Stimulated activated CD4-positive, alpha-beta T cell treated with anti-CD3 and anti-CD28 coated beads, Interleukin-4, amount 100 ng/mL, for 1 hour (primary cell): ENCODE results near the gene FOS.
A peak's percentile ranks its signal among the peaks of the same experiment; 100 is the strongest.
"Not testable (repeated sequence)": the region's sequence is repeated elsewhere in the genome, so short reads cannot be mapped to it uniquely, and the experiment has no call there.

Experiments
- DNase-seq: peaks from one replicate; pipeline ENCODE4 v3.0.0-alpha.2; 2020

Gene FOS

DNA sequence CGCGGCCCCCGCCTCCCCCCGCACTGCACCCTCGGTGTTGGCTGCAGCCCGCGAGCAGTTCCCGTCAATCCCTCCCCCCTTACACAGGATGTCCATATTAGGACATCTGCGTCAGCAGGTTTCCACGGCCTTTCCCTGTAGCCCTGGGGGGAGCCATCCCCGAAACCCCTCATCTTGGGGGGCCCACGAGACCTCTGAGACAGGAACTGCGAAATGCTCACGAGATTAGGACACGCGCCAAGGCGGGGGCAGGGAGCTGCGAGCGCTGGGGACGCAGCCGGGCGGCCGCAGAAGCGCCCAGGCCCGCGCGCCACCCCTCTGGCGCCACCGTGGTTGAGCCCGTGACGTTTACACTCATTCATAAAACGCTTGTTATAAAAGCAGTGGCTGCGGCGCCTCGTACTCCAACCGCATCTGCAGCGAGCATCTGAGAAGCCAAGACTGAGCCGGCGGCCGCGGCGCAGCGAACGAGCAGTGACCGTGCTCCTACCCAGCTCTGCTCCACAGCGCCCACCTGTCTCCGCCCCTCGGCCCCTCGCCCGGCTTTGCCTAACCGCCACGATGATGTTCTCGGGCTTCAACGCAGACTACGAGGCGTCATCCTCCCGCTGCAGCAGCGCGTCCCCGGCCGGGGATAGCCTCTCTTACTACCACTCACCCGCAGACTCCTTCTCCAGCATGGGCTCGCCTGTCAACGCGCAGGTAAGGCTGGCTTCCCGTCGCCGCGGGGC lies at the start of gene FOS:
FOS (plus strand) TSS at position 407 of the 731 bp plus-strand sequence; CDS start at position 562, 155 bp downstream.
- DNase-seq = peak; percentile 80

DNA sequence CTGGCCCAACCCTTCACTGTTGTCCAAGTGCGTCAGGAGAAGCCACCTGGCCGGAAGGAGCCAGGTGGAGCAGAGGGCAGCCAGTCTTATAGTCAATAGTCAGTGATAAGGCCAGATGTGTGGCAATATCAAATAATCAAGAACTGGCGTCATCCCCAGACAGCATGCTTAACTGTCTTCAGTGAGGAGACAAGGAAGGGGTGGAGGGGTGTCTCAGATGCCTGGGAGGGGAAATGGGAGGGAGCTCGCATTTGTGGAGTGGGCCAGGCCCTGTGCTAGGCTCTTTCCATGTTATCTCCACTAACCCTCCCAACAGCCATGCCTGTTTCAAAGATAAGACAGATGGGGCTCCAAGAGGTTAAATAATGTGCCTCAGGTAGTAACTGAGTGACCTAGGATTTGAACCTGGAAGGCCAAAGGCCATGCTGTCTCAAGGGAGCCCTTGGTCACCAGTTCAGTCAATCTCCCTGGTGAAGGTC lies 48.9 kb upstream of the FOS start:
- no peak for DNase-seq

DNA sequence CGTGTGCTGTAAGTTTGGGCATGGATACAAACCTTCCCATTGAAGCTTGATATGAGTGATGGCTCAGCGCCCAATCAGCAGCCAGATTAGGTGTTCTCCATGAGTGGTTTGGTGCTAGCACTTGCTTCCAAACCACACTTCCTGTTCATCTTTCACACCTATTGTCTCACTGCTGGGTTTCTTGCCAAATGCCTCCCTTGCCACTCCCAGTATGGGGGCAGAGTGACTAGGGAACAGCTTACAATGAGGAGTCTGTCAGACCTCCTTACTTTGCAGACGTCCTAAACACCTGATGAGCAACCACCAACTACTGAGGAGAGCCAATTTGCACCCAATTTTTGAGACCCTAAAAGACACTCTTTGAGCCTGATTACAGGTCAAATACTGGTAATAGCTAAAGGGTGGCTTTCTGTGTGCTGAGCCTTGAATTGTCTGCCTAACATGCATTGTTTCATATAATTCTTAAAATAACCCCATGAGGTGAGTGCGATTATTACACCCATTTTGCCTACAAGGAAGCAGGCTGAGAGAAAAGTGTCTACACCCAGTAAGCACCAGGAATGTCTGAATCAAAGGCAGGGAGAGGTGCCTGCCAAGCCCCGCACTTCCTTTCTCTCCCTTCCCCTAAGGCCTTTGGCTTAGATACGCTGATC lies 48.4 kb upstream of the FOS start:
- peak; percentile 13 for DNase-seq

DNA sequence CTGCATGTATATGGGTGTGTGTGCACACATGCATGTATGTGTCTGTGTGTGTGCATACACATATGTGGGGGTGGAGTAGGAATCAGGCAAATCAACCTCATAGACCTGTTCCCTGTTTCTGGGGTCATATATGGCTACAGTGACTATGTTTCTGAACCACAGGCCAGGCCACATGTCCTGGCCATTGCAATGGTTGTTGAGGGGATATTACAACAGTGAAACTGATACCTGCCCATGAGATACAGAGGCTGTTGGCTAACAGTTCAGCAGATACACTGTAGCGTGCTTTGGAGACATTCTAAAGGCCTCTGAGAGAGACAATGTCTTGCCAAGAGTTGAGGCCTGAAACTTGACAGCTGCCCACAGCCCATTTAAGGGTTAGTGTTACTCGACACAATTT lies 47.3 kb upstream of the FOS start:
- DNase-seq = no peak

DNA sequence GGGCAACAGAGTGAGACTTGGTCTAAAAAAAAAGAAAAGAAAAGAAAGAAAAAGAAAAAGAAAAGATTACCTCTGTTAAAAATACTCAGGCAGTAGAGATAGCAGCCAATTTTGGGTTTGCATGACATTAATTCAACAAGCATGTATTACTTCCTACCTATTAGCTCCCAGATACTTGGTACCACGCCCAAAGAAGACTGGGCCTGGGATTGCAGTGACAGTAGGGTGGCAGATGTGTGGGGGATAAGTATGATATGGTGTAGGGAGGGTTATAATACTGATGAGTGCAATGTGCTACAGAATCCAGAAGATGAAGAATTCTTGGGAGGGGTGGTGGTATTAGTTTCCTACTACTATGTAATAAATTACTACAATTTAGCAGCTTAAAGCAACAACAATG lies 46.4 kb upstream of the FOS start:
- DNase-seq = no peak

DNA sequence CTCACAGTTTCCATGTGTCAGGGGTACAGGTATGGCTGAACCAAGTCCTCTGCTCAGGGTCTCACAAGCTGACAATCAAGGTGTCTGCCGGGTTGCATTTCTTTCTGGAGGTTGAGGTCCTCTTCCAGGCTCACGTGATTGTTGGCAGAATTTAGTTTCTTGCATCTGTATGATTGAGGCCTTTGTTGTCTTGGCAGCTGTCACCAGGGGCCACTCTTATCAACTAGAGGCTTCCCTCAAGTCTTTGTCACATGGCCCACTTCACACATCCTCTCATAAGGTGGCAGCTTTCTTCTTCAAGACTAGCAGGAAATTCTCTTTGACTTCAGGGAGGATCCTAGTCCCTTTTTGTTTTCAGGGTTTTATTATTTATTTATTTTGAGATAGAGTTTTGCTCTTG lies 46.0 kb upstream of the FOS start:
- no peak for DNase-seq

DNA sequence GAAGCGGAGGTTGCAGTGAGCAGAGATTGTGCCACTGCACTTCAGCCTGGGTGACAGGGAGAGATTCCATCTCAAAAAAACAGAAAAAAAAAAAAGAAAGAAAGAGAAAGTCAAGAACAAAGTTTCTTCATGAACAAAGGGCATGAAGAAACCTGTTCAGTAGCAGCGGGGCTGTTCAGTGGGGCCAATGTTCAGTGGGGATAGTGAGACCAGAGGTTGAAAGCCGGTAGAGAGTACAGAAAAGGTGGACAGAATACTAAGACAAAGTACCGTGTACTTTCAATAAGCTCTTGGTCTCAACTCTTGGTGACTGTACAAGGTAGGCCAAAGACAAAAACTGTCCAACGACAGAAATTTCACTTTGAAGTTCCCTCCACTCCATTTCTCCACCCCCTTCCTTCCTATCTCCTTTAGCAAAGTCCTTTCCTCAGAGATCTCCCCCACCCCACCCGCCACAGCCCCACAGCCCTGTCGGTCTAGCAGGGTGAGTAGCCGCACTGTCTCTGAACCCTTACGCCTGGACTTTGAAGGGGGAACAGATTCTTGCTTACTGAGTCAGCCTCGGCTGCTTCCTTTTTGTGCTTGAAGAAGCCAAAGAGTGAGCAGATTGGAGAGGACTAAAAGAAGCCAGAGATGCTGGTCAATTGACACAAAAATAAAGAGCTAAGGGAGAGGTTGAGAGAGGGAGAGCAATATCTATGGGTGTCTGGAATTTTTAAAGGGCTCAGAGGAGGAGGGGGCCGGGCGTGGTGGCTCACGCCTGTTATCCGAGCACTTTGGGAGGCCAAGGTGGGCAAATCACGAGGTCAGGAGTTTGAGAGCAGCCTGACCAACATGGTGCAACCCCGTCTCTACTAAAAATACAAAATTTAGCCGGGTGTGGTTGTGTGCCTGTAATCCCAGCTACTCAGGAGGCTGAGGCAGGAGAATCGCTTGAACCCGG lies 44.2 kb upstream of the FOS start:
- no peak for DNase-seq

DNA sequence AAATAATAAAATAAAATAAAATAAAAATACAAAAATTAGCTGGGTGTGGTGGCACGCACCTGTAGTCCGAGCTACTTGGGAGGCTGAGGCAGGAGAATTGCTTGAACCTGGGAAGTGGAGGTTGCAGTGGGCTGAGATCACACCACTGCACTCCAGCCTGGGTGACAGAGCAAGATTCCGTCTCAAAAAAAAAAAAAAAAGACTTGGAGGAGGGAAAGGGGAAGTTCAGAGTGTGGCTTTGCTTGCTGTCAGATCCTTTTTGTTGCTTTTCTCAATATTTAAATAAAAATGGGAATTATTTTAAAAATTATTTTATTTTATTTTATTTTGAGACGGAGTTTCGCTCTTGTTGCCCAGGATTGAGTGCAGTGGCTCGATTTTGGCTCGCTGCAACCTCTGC lies 43.4 kb upstream of the FOS start:
- DNase-seq = not testable (repeated sequence)

DNA sequence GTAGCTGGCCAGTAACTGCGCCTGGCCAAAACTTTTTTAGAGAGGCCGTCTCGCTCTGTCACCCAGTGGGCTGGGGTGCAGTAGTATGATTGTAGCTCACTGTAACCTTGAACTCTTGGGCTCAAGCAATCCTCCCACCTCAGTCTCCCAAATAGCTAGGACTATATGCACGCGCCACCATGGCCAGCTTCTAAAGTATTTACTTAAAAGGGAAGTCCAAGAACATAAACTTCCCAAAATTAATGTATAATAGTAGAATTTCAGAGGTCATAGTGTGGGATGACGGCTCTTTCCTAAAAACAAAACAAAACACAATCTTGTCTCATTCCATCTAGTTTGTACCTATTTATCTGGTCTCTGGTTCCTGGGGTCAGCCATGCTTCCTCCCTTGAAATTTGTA lies 42.2 kb upstream of the FOS start:
- no peak for DNase-seq

DNA sequence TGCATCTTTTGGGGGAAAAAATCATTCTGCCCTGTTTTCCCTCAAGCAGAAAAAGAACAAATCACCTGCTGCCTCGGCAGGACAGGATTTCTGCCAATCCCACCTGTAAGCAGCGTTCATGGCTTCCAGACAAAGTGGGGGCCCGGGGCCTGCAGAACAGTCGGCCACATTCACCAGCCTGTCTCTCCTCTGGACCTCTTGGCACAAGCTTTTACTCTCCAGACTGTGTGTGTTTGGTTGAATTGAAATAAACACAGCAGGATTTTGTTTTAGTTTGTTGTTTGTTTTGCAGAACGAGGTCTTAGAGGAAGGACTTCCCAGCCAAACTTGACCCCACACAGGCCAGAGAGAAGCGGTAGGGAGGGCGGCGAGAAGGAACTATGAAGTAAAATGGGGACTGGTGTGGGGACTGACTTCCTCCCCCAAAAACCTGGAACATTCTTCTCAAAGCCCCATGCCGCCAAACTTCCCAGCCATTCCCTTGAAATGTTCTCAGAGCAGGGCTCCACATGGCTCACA lies 41.7 kb upstream of the FOS start:
- DNase-seq = no peak

DNA sequence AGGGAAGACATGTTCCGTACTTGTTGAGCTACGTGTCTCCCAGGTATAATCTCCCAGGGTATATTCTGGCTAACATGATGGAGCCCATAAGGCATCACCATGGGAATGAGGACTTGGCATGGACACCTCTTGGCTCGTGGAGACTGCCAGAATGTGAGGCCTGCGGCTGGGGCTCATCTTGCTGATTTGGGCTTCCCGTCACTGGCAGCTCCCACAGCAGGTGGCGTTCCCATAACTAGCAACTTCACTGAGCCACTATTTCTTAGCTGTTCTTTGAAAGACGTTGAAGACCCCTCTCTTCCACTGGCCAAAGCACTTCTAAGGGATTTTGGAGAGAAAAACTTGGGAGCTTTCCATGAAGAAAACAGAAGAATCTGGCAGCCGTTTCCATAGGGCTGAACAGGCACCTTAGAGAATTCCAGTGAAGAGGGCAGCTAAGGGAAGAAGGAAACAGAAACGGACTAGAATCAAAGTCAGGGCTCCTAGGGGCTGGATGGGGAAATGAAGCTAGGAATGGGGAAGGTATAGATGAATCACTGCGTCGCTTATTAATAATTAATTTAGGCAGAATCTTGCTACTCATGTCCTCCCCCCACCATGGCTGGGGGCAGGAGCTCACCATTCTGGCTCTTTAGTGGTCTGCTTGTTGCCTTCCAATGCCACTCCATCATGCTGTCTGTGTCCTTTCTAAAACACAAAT lies 39.7 kb upstream of the FOS start:
- DNase-seq = no peak

DNA sequence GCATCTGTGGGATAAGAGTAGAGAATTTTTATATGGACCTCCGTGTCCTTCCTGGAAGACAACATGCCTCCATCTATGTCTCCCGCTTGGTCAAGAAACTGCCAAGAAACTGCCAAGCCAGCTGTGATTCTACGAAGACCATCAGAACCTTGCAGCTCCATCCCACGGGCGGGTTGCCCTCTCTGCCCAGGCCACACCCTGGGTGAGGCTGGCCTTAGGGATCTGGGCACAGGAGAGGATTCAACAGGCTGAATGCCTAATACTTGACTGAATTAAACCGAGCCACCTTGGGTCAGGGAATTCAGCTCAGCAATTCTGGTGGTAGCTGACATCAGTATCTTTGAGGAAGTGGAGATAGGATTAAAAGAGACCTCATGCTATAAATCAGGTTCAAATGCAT lies 37.8 kb upstream of the FOS start:
- DNase-seq = no peak

DNA sequence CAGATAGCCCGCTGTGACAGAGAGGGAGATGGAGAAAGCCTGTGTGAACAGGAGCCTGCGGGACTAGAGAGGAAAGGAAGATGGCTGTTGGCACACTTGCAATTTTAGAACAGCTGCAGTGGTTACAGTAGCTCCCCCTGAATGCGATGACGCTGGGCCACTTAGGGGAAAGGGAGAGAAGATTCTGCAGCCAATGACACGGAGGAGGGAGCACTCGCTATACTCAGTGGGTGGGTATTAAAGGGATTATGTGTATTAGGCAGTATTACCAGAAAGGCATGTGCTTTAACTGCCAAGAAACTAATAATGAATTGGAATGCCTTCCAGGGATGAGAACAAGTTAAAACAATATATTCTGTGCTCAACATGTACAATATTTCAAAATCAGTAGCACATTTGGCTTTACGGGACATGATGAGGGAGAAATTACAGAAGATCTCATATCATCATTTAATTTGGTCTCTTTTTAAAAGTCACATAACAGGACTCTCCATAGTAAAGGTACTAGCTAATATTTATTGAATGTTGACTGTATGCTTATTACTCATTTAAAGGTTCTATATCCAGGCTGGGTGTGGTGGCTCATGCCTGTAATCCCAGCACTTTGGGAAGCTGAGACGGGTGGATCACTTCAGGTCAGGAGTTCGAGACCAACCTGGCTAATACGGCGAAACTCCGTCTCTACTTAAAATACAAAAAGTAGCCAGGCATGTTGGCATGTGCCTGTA lies 35.9 kb upstream of the FOS start:
- no peak for DNase-seq

DNA sequence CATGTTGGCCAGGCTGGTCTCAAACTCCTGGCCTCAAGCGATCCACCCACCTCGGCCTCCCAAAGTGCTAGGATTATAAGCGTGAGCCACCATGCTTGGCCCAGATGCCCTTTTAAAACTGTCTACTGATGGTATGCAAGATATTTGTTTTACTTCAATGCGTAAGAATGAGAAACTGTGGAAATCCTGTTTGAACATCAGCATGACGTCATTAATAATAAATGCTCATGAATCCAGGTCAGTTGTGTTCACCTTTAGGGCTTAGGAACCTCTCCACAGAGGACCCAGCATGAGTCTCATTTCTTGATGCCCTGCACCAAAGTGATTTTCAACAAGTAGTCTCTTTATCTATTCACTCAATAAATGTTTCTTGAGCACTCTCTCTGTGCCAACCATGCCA lies 34.5 kb upstream of the FOS start:
- no peak for DNase-seq

DNA sequence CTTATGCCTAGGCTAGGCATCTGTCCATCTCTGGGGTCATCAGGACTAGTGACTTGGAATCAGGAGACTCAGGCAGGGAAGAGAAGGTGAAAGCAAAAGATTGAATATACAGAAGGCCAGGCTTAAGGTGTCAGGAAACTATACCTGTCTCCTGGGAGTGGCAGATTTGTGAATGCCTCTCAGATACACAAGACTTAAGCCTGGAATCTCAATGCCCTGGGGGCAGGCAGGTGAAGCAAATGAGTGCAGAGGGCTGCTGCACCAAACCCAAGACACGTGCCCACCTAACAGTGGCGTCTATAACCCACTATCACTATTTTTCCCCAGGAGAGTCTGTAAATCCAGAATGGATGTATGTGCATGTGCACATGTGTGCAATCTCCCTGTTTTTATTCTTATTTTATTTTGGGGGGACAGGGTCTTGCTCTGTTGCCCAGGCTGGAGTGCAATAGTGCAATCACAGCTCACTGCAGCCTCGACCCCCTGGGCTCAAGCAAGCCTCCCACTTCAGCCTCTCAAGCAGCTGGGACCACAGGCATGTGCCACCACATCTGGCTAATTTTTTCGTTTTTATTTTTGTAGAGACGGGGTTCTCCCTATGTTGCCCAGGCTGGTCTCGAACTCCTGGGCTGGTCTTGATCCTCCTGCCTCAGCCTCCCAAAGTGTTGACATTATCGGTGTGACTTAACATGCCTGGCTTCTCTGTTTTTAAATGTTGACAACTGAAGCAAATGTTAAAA lies 31.9 kb upstream of the FOS start:
- DNase-seq = no peak

DNA sequence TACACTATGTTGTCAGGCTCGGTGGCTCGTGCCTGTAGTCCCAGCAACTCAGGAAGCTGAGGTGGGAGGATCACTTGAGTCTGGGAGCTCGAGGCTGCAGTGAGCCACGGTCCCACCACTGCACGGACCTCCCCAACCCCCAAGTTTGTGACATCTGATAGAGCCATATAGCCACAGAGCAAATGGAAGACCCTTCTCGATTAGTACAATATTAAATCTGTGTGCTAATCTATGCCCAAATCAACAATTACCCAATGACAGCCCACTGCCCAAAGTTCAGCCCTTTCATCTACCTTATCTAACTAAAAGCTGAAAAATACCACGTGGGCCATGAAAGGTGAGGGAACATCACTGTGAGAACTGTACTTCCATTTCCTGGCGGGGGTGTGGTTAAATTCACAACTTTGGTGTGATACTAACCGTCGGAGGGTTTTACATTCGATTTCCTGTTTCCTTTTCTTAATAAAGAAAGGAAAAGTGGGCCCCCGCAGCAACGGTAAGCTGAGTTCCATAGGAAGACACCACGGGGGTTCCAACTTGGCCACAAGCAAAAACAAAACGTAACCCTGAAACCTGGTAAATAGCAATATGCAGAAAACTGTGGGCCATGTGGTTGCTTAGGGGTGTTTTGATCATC lies 31.2 kb upstream of the FOS start:
- peak; percentile 54 for DNase-seq

DNA sequence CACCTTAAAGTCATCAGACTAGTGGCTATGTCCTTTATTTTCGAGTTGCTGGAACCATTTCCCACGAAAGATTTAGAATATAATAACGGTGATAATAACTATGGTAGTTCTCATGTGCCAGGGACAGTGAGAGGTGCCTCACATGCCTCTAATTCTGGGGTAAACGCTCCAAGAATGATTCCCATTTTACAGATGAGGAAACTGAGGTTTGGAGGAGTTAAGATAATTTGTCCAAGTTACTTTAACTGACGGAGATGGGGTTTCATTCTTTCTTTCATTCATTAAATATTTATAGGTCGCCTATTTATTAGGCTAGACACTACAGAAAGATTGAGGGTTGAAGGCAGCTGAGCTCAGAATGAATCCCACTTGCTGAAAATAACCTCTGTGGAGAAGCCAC lies 30.7 kb upstream of the FOS start:
- no peak for DNase-seq

DNA sequence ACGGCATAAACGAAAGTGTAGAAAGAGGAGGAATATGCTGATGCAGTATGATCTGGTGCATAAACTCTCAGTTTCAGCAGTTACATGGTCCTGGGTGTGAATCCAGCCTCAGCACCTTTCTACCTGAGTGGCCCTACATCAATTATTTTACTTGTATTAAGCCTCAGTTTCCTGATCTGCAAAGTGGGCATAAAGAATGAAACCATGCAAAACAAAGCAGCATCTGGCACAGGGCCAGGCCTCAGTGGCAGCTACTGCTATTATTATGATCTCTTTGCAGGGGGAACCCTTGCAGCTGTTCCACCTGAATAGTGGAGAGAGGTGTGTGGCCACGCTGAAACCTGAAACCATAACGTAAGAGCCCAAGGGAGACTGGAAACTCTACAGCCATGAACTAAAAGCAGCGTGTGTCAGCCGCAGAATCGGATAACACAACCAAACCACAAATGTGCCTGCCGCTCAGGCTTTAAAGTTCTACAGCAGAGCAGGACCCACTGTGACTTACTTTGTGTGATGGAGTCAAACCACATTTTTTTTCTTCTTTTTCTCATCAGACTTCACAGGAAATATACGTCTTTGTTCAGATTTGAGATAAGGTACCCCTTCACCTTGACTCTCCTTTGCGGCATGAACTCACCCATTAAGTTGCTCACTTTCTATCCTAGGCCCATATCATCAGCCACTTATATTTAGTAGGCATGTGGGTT lies 29.2 kb upstream of the FOS start:
- DNase-seq = peak; percentile 59

DNA sequence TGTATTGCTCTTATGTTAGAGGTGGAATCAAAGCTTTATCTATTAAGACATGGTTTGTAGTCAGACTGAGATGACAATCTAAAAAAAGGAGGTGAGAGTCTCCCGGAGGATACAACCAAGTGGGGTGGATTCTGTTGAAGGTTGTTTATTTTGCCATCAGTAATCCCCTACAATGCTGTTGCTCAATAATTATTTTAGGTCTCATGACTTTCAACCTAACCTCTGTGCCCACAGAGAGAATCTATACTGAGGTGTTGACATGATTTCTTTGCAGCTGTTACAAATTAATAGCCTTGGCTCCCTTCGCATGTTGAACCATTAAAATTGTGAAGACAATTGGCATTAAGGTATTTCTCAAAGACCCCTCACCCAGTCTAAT lies 28.7 kb upstream of the FOS start:
- DNase-seq = no peak

DNA sequence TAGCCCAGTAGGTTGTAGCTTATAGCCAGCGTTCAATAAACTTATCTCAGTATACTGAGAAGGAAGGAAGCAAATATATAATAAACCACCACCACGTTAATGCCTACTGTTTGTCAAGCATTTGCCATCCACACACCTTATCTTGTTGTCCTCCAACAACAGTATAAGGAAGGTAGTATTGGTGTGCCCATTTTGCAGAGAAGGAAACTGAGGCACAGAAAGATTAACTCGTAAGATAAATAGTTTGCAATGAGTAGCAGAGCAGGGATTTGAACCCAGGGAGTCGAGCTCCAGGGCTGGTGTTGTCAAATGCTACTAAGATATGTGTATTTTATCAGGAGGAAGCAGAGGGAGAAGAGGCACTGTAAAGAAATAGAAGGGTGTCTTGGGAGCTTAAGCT lies 27.8 kb upstream of the FOS start:
- DNase-seq = no peak
